ENCODE measurements around the gene NOS3.
"Not testable (repeated sequence)": the region's sequence is repeated elsewhere in the genome, so short reads cannot be mapped to it uniquely, and the experiment has no call there.

NOS3 gene

GRCh38 chr7:151040616-151041375, 50.0 kb downstream of the NOS3 start:
- H3K9ac ChIP-seq (ENCODE audit: low read length in 5 of 5) = no peak overlapping the region
- no peaks in the 10 kb centered on the region for H3K9me3 ChIP-seq (ENCODE audit: control insufficient read depth in 5 of 5, low read length in 5 of 5)
- peaks cover 0 to 16% (median 11%) of the 10 kb centered on the region in 5 donors for H3K4me1 ChIP-seq (ENCODE audit: control insufficient read depth in 5 of 5, insufficient read depth in 5 of 5, low read length in 5 of 5)
- H3K27me3 ChIP-seq (ENCODE audit: control insufficient read depth in 5 of 5, insufficient read depth in 4 of 5, low read length in 5 of 5) = no peaks in the 10 kb centered on the region
- no peak overlapping the region for H3K4me3 ChIP-seq (ENCODE audit: low read depth in 1 of 5, low read length in 5 of 5)
- H3K27ac ChIP-seq (ENCODE audit: low read depth, low read length) = no peak overlapping the region
- H3K36me3 ChIP-seq (ENCODE audit: control insufficient read depth in 5 of 5, insufficient read depth in 5 of 5, low read length in 5 of 5) = peaks cover 0 to 61% (median 40%) of the 10 kb centered on the region in 5 donors

GRCh38 chr7:151043449-151043848, 52.6 kb downstream of the NOS3 start:
- H3K27me3 ChIP-seq (ENCODE audit: control insufficient read depth in 5 of 5, insufficient read depth in 4 of 5, low read length in 5 of 5); H3K9me3 ChIP-seq (ENCODE audit: control insufficient read depth in 5 of 5, low read length in 5 of 5); H3K9ac ChIP-seq (ENCODE audit: low read length in 5 of 5); H3K4me3 ChIP-seq (ENCODE audit: low read depth in 1 of 5, low read length in 5 of 5); H3K27ac ChIP-seq (ENCODE audit: low read depth, low read length): not testable (repeated sequence)
- H3K4me1 ChIP-seq (ENCODE audit: control insufficient read depth in 5 of 5, insufficient read depth in 5 of 5, low read length in 5 of 5) = peaks cover 4 to 38% (median 24%) of the 10 kb centered on the region in 5 donors
- peaks cover 0 to 46% (median 24%) of the 10 kb centered on the region in 5 donors for H3K36me3 ChIP-seq (ENCODE audit: control insufficient read depth in 5 of 5, insufficient read depth in 5 of 5, low read length in 5 of 5)

- H3K27me3 ChIP-seq (ENCODE audit: control insufficient read depth in 5 of 5, insufficient read depth in 4 of 5, low read length in 5 of 5) = no peaks in the 10 kb centered on the region
- H3K27ac ChIP-seq (ENCODE audit: low read depth, low read length) = no peak overlapping the region
- H3K9ac ChIP-seq (ENCODE audit: low read length in 5 of 5) = no peak overlapping the region
- peaks cover 4 to 33% (median 19%) of the 10 kb centered on the region in 5 donors for H3K4me1 ChIP-seq (ENCODE audit: control insufficient read depth in 5 of 5, insufficient read depth in 5 of 5, low read length in 5 of 5)
- peaks cover 0 to 46% (median 24%) of the 10 kb centered on the region in 5 donors for H3K36me3 ChIP-seq (ENCODE audit: control insufficient read depth in 5 of 5, insufficient read depth in 5 of 5, low read length in 5 of 5)
- H3K4me3 ChIP-seq (ENCODE audit: low read depth in 1 of 5, low read length in 5 of 5) = no peak overlapping the region
- no peaks in the 10 kb centered on the region for H3K9me3 ChIP-seq (ENCODE audit: control insufficient read depth in 5 of 5, low read length in 5 of 5)
Measured at GRCh38 chr7:151043959-151044358, 53.1 kb downstream of the NOS3 start.

- Histone ChIP-seq H3K4me1 (ENCODE audit: control insufficient read depth in 5 of 5, insufficient read depth in 5 of 5, low read length in 5 of 5) (peaks cover 4 to 28% (median 11%) of the 10 kb centered on the region in 5 donors), H3K9ac (ENCODE audit: low read length in 5 of 5) (no peak overlapping the region), H3K27ac (ENCODE audit: low read depth, low read length) (no peak overlapping the region), H3K27me3 (ENCODE audit: control insufficient read depth in 5 of 5, insufficient read depth in 4 of 5, low read length in 5 of 5) (peaks cover 0 to 7% (median 4%) of the 10 kb centered on the region in 5 donors), H3K9me3 (ENCODE audit: control insufficient read depth in 5 of 5, low read length in 5 of 5) (no peaks in the 10 kb centered on the region), H3K4me3 (ENCODE audit: low read depth in 1 of 5, low read length in 5 of 5) (no peak overlapping the region), H3K36me3 (ENCODE audit: control insufficient read depth in 5 of 5, insufficient read depth in 5 of 5, low read length in 5 of 5) (peaks cover 0 to 46% (median 24%) of the 10 kb centered on the region in 5 donors)
Measured at GRCh38 chr7:151045262-151045661, 54.4 kb downstream of the NOS3 start.

- H3K4me1 ChIP-seq (ENCODE audit: control insufficient read depth in 5 of 5, insufficient read depth in 5 of 5, low read length in 5 of 5) = peaks cover 4 to 31% (median 14%) of the 10 kb centered on the region in 5 donors
- no peak overlapping the region for H3K9ac ChIP-seq (ENCODE audit: low read length in 5 of 5)
- H3K4me3 ChIP-seq (ENCODE audit: low read depth in 1 of 5, low read length in 5 of 5) = no peak overlapping the region
- H3K9me3 ChIP-seq (ENCODE audit: control insufficient read depth in 5 of 5, low read length in 5 of 5) = no peaks in the 10 kb centered on the region
- peaks cover 0 to 9% (median 5%) of the 10 kb centered on the region in 5 donors for H3K27me3 ChIP-seq (ENCODE audit: control insufficient read depth in 5 of 5, insufficient read depth in 4 of 5, low read length in 5 of 5)
- no peak overlapping the region for H3K27ac ChIP-seq (ENCODE audit: low read depth, low read length)
- peaks cover 0 to 46% (median 24%) of the 10 kb centered on the region in 5 donors for H3K36me3 ChIP-seq (ENCODE audit: control insufficient read depth in 5 of 5, insufficient read depth in 5 of 5, low read length in 5 of 5)
Measured at GRCh38 chr7:151045967-151046366, 55.1 kb downstream of the NOS3 start.

- Histone ChIP-seq H3K36me3 (ENCODE audit: control insufficient read depth in 5 of 5, insufficient read depth in 5 of 5, low read length in 5 of 5) (peaks cover 0 to 37% (median 24%) of the 10 kb centered on the region in 5 donors), H3K4me3 (ENCODE audit: low read depth in 1 of 5, low read length in 5 of 5) (no peak overlapping the region), H3K9ac (ENCODE audit: low read length in 5 of 5) (peak overlapping the region in 1 of 5 donors; percentile 17), H3K9me3 (ENCODE audit: control insufficient read depth in 5 of 5, low read length in 5 of 5) (no peaks in the 10 kb centered on the region), H3K27ac (ENCODE audit: low read depth, low read length) (no peak overlapping the region), H3K4me1 (ENCODE audit: control insufficient read depth in 5 of 5, insufficient read depth in 5 of 5, low read length in 5 of 5) (peaks cover 4 to 34% (median 17%) of the 10 kb centered on the region in 5 donors), H3K27me3 (ENCODE audit: control insufficient read depth in 5 of 5, insufficient read depth in 4 of 5, low read length in 5 of 5) (peaks cover 0 to 9% (median 5%) of the 10 kb centered on the region in 5 donors)
Measured at GRCh38 chr7:151046603-151047573, 56.1 kb downstream of the NOS3 start.

- no peak within 1 kb of the TSS for H3K27ac ChIP-seq (ENCODE audit: low read depth, low read length)
- H3K4me3 ChIP-seq (ENCODE audit: low read depth in 1 of 5, low read length in 5 of 5) = no peak within 1 kb of the TSS
- peaks cover 4 to 34% (median 17%) of the 10 kb centered on the region in 5 donors for H3K4me1 ChIP-seq (ENCODE audit: control insufficient read depth in 5 of 5, insufficient read depth in 5 of 5, low read length in 5 of 5)
- H3K9ac ChIP-seq (ENCODE audit: low read length in 5 of 5) = no peak within 1 kb of the TSS
- no peaks in the 10 kb centered on the region for H3K9me3 ChIP-seq (ENCODE audit: control insufficient read depth in 5 of 5, low read length in 5 of 5)
- H3K36me3 ChIP-seq (ENCODE audit: control insufficient read depth in 5 of 5, insufficient read depth in 5 of 5, low read length in 5 of 5) = peaks cover 0 to 24% (median 14%) of the 10 kb centered on the region in 5 donors
- peaks cover 0 to 9% (median 5%) of the 10 kb centered on the region in 5 donors for H3K27me3 ChIP-seq (ENCODE audit: control insufficient read depth in 5 of 5, insufficient read depth in 4 of 5, low read length in 5 of 5)
Measured at GRCh38 chr7:151047976-151048815, 57.4 kb downstream of the NOS3 start, which contains the start of gene ASIC3. TSS of gene ASIC3 (plus strand) at chr7:151048531. CDS start at chr7:151048886, 355 bp downstream.

GRCh38 chr7:151048911-151049463, 58.2 kb downstream of the NOS3 start:
- peaks cover 4 to 33% (median 18%) of the 10 kb centered on the region in 5 donors for H3K4me1 ChIP-seq (ENCODE audit: control insufficient read depth in 5 of 5, insufficient read depth in 5 of 5, low read length in 5 of 5)
- H3K9ac ChIP-seq (ENCODE audit: low read length in 5 of 5) = no peak overlapping the region
- H3K27ac ChIP-seq (ENCODE audit: low read depth, low read length) = no peak overlapping the region
- H3K27me3 ChIP-seq (ENCODE audit: control insufficient read depth in 5 of 5, insufficient read depth in 4 of 5, low read length in 5 of 5) = peaks cover 0 to 9% (median 5%) of the 10 kb centered on the region in 5 donors
- H3K4me3 ChIP-seq (ENCODE audit: low read depth in 1 of 5, low read length in 5 of 5) = no peak overlapping the region
- no peaks in the 10 kb centered on the region for H3K9me3 ChIP-seq (ENCODE audit: control insufficient read depth in 5 of 5, low read length in 5 of 5)
- H3K36me3 ChIP-seq (ENCODE audit: control insufficient read depth in 5 of 5, insufficient read depth in 5 of 5, low read length in 5 of 5) = peaks cover 0 to 28% (median 15%) of the 10 kb centered on the region in 5 donors

- peaks cover 4 to 33% (median 18%) of the 10 kb centered on the region in 5 donors for H3K4me1 ChIP-seq (ENCODE audit: control insufficient read depth in 5 of 5, insufficient read depth in 5 of 5, low read length in 5 of 5)
- peaks cover 0 to 9% (median 5%) of the 10 kb centered on the region in 5 donors for H3K27me3 ChIP-seq (ENCODE audit: control insufficient read depth in 5 of 5, insufficient read depth in 4 of 5, low read length in 5 of 5)
- H3K9me3 ChIP-seq (ENCODE audit: control insufficient read depth in 5 of 5, low read length in 5 of 5) = no peaks in the 10 kb centered on the region
- peaks cover 0 to 10% (median 4%) of the 10 kb centered on the region in 5 donors for H3K36me3 ChIP-seq (ENCODE audit: control insufficient read depth in 5 of 5, insufficient read depth in 5 of 5, low read length in 5 of 5)
- H3K27ac ChIP-seq (ENCODE audit: low read depth, low read length) = no peak overlapping the region
- H3K9ac ChIP-seq (ENCODE audit: low read length in 5 of 5) = no peak overlapping the region
- peak overlapping the region in 1 of 5 donors; percentile 23 for H3K4me3 ChIP-seq (ENCODE audit: low read depth in 1 of 5, low read length in 5 of 5)
Measured at GRCh38 chr7:151051108-151051507, 60.3 kb downstream of the NOS3 start.
